IMR-90 (cell line): Measurements from ENCODE around the gene ZNF575. TPM values are rescaled to one million over a fixed set of nuclear protein-coding genes. Genes with fewer than 3 reads are reported as not detected.

ENCODE experiments used
- ATAC-seq: fragments of 200-7000 bp; cut with Tn5 transposase; 2 replicates; pipeline ENCODE4 v1.9.1; 2020; ENCODE audit warnings: low read depth, mild to moderate bottlenecking, moderate library complexity
- BruUV-seq: library from RNA; stranded (reverse); fragments of 400-500 nt; replicated peaks from 2 replicates; lab custom pipeline; 2021; lab: Mats Ljungman, UMichigan
- CTCF ChIA-PET: fragments of 300-600 bp; formaldehyde crosslinking; extraction: SDS; loops from one replicate; lab custom pipeline; 2021; ENCODE audit warnings: antibody characterized with exemption; lab: Yijun Ruan, JAX
- POLR2A ChIA-PET: fragments of 300-600 bp; sonication (Branson Sonifier 250); formaldehyde crosslinking; loops from one replicate; lab custom pipeline; 2022; ENCODE audit warnings: antibody characterized with exemption; ENCODE audit not compliant: unreplicated experiment; lab: Charles Lee
- DNase-seq: peaks from one replicate; pipeline ENCODE4 v3.0.0; 2013
- H2AFZ ChIP-seq: replicated peaks from 2 replicates; pipeline ENCODE3; 2013; ENCODE audit warnings: low read length, mild to moderate bottlenecking; ENCODE audit not compliant: poor library complexity
- H2AK5ac ChIP-seq: 2 replicates; pipeline ENCODE4 v1.6.1; 2013; ENCODE audit warnings: low read depth, low read length, inconsistent platforms
- H2AK9ac ChIP-seq: replicated peaks from 2 replicates; pipeline ENCODE3; 2013; ENCODE audit warnings: mild to moderate bottlenecking, low read depth, low read length, moderate library complexity; ENCODE audit not compliant: poor library complexity
- H2BK120ac ChIP-seq: 2 replicates; pipeline ENCODE4 v1.6.1; 2013; ENCODE audit warnings: low read depth, low read length, inconsistent platforms
- H2BK15ac ChIP-seq: 3 replicates; pipeline ENCODE4 v1.6.1; 2013; ENCODE audit warnings: low read depth, low read length, inconsistent platforms
- H2BK20ac ChIP-seq: 2 replicates; pipeline ENCODE4 v1.6.1; 2013; ENCODE audit warnings: low read depth, mild to moderate bottlenecking, inconsistent platforms, low read length, moderate library complexity
- H2BK5ac ChIP-seq: 2 replicates; pipeline ENCODE4 v1.6.1; 2013; ENCODE audit warnings: mild to moderate bottlenecking, low read depth, low read length, inconsistent platforms; ENCODE audit not compliant: poor library complexity, severe bottlenecking
- H3K14ac ChIP-seq: replicated peaks from 2 replicates; pipeline ENCODE4 v1.6.1; 2013; ENCODE audit warnings: low read depth, low read length, inconsistent platforms
- H3K18ac ChIP-seq: 2 replicates; pipeline ENCODE4 v1.6.1; 2013; ENCODE audit warnings: low read depth, low read length, control low read depth
- H3K23ac ChIP-seq: 2 replicates; pipeline ENCODE4 v1.6.1; 2013; ENCODE audit warnings: low read depth, low read length, inconsistent platforms
- H3K27ac ChIP-seq: 2 replicates; pipeline ENCODE4 v1.5.1; 2013; ENCODE audit warnings: mild to moderate bottlenecking, control low read depth, low read length; ENCODE audit not compliant: insufficient read depth
- H3K27me3 ChIP-seq: 2 replicates; pipeline ENCODE4 v1.6.1; 2013; ENCODE audit warnings: low read length; ENCODE audit not compliant: control insufficient read depth, insufficient read depth
- H3K36me3 ChIP-seq: 2 replicates; pipeline ENCODE4 v1.6.1; 2013; ENCODE audit warnings: low read length, mixed read lengths; ENCODE audit not compliant: control insufficient read depth, insufficient read depth
- H3K4ac ChIP-seq: 2 replicates; pipeline ENCODE4 v1.6.1; 2013; ENCODE audit warnings: low read depth, low read length, inconsistent platforms
- H3K4me1 ChIP-seq: 2 replicates; pipeline ENCODE4 v1.6.1; 2013; ENCODE audit warnings: low read length, mixed read lengths; ENCODE audit not compliant: control insufficient read depth, insufficient read depth
- H3K4me2 ChIP-seq: 2 replicates; pipeline ENCODE4 v1.6.1; 2013; ENCODE audit warnings: low read depth, mild to moderate bottlenecking, control low read depth, low read length, moderate library complexity
- H3K4me3 ChIP-seq: 2 replicates; pipeline ENCODE4 v1.5.1; 2013; ENCODE audit warnings: low read depth, mild to moderate bottlenecking, control low read depth, low read length, moderate library complexity; ENCODE audit not compliant: insufficient read depth
- H3K56ac ChIP-seq: 2 replicates; pipeline ENCODE4 v1.6.1; 2013; ENCODE audit warnings: low read length, inconsistent platforms; ENCODE audit not compliant: insufficient read depth; ENCODE audit errors: extremely low read depth
- H3K79me1 ChIP-seq, 2 experiments: 2 replicates each; pipeline ENCODE4 v1.6.1; 2013; ENCODE audit warnings: low read length in 2 of 2, inconsistent platforms in 1 of 2, low read depth in 1 of 2
- H3K9ac ChIP-seq: 2 replicates; pipeline ENCODE4 v1.6.1; 2013; ENCODE audit warnings: low read depth, low read length, control low read depth
- H3K9me1 ChIP-seq: 2 replicates; pipeline ENCODE4 v1.6.1; 2013; ENCODE audit warnings: low read length, inconsistent platforms; ENCODE audit not compliant: insufficient read depth
- H3K9me3 ChIP-seq: 2 replicates; pipeline ENCODE4 v1.6.1; 2013; ENCODE audit warnings: low read length; ENCODE audit not compliant: control insufficient read depth, insufficient read depth
- H4K20me1 ChIP-seq: 2 replicates; pipeline ENCODE4 v1.6.1; 2013; ENCODE audit warnings: low read length, inconsistent platforms; ENCODE audit not compliant: insufficient read depth
- H4K5ac ChIP-seq: 2 replicates; pipeline ENCODE4 v1.6.1; 2013; ENCODE audit warnings: mild to moderate bottlenecking, low read depth, low read length, control low read depth
- H4K8ac ChIP-seq, 2 experiments: 2 replicates each; pipeline ENCODE4 v1.6.1; 2013; ENCODE audit warnings: low read depth in 2 of 2, low read length in 2 of 2, control low read depth in 1 of 2, inconsistent platforms in 1 of 2
- H4K91ac ChIP-seq: 2 replicates; pipeline ENCODE4 v1.6.1; 2013; ENCODE audit warnings: low read depth, low read length, inconsistent platforms; ENCODE audit not compliant: insufficient read depth
- BHLHE40 ChIP-seq: fragments of 150-350 bp; IDR thresholded peaks from 2 replicates; pipeline ENCODE4 v1.6.1; 2016; ENCODE audit warnings: mild to moderate bottlenecking, low read depth, low read length
- CEBPB ChIP-seq: IDR thresholded peaks from 2 replicates; pipeline ENCODE4 v1.6.1; 2012; ENCODE audit warnings: low read depth, low read length, improper control_type of control experiment
- FOS ChIP-seq: fragments of 150-350 bp; IDR thresholded peaks from 2 replicates; pipeline ENCODE4 v1.6.1; 2016; ENCODE audit warnings: low read depth, low read length
- MAFK ChIP-seq: IDR thresholded peaks from 2 replicates; pipeline ENCODE4 v1.6.1; 2012; ENCODE audit warnings: low read depth, low read length, improper control_type of control experiment
- MAZ ChIP-seq: IDR thresholded peaks from 2 replicates; pipeline ENCODE4 v1.6.1; 2012; ENCODE audit warnings: low read depth, mild to moderate bottlenecking, low read length, improper control_type of control experiment, moderate library complexity, borderline replicate concordance
- MXI1 ChIP-seq: IDR thresholded peaks from 2 replicates; pipeline ENCODE4 v1.6.1; 2012; ENCODE audit warnings: low read depth, mild to moderate bottlenecking, low read length, moderate library complexity, borderline replicate concordance
- POLR2A ChIP-seq: IDR thresholded peaks from 2 replicates; pipeline ENCODE4 v1.6.1; 2012; ENCODE audit warnings: mild to moderate bottlenecking, low read depth, low read length
- RAD21 ChIP-seq: IDR thresholded peaks from 2 replicates; pipeline ENCODE4 v1.6.1; 2012; ENCODE audit warnings: low read length, improper control_type of control experiment
- RCOR1 ChIP-seq: IDR thresholded peaks from 2 replicates; pipeline ENCODE4 v1.6.1; 2012; ENCODE audit warnings: mild to moderate bottlenecking, low read length, improper control_type of control experiment; ENCODE audit not compliant: insufficient replicate concordance
- RFX5 ChIP-seq: IDR thresholded peaks from 2 replicates; pipeline ENCODE4 v1.8.0; 2012; ENCODE audit warnings: low read depth, mild to moderate bottlenecking, low read length, moderate library complexity
- SMC3 ChIP-seq: fragments of 150-350 bp; IDR thresholded peaks from 2 replicates; pipeline ENCODE4 v1.6.1; 2016; ENCODE audit warnings: low read depth, mild to moderate bottlenecking, antibody characterized with exemption, low read length, moderate library complexity
- WGBS, 2 experiments: methylation state at CpG; one replicate each; pipeline versions ENCODE4 v1.1.5 to v1.1.7; 2013; ENCODE audit warnings: missing lambda C conversion rate in 2 of 2; ENCODE audit not compliant: insufficient read length in 1 of 2; ENCODE audit errors: extremely low coverage in 2 of 2; 5-methylcytosine and 5-hydroxymethylcytosine counted together
- dilution Hi-C: fragments of 300-500 bp; cut with HindIII; formaldehyde crosslinking; loops from one replicate; pipeline ENCODE4 v1.14.3; 2018; ENCODE audit warnings: low sequenced_read_pairs; ENCODE audit not compliant: unreplicated experiment
- in situ Hi-C: fragments of 300-500 bp; cut with MboI; formaldehyde crosslinking; loops from 3 replicates; pipeline ENCODE4 v1.14.3; 2019; ENCODE audit warnings: low sequenced_read_pairs, inconsistent platforms, mixed read lengths
- intact Hi-C: fragments of 100-400 bp; cut with micrococcal nuclease; formaldehyde crosslinking; loops from 2 replicates; pipeline ENCODE4 v1.10.0; 2022
- polyA plus RNA-seq, 3 experiments: library from polyadenylated mRNA; depleted of rRNA; stranded (reverse); fragments of >200 nt; gene quantifications; 2 replicates each; pipeline ENCODE4 v1.2.3, GENCODE V29; 2012; ENCODE audit warnings: low replicate concordance in 1 of 3
- total RNA-seq: library from RNA; depleted of rRNA; stranded (reverse); fragments of >200 nt; gene quantifications from 2 replicates; pipeline ENCODE4 v1.2.3, GENCODE V29; 2012
- TF ChIP-seq, protein P1 (sequence below): conservative IDR thresholded peaks from 2 replicates; pipeline ENCODE4 v1.5.1; 2012; ENCODE audit warnings: mild to moderate bottlenecking, low read depth, low read length, improper control_type of control experiment
- TF ChIP-seq, protein P2 (sequence below): fragments of 150-350 bp; IDR thresholded peaks from 2 replicates; pipeline ENCODE4 v1.6.1; 2017; ENCODE audit warnings: mild to moderate bottlenecking, antibody characterized with exemption, low read length, low read depth
- TF ChIP-seq, protein P3 (sequence below): fragments of 150-350 bp; IDR thresholded peaks from 2 replicates; pipeline ENCODE4 v1.6.1; 2016; ENCODE audit warnings: low read depth, mild to moderate bottlenecking, low read length, moderate library complexity, borderline replicate concordance

ZNF575 gene
- total and polyA plus RNA-seq, 2 of the 4 experiments (the other 2 are of a cell fraction): 0.77 TPM; not detected in 1

DNA sequence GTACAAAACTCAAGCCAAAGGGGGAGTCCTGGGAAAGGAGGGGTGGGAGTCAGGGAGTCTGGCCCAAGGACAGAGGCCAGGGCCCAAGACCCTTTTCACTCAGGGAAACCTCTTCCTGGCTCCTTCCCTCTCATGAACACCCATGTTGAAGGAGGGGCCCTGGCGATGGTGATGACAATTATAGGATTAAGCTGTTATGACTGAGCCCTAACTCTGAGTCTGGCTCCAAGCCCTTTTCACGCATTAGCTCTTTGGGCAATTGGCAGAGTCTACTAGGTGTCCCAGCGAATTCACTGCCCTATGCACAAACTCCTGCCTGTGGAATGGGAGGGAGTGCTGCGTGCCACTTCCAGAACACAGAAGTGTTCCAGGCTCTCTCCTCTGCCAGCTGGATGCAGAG, 20.7 kb downstream of the ZNF575 start:
- no peak overlapping the region for H3K14ac ChIP-seq
- no peak overlapping the region for H3K56ac ChIP-seq
- H3K27me3 ChIP-seq: no peaks in the 10 kb centered on the region
- H3K9me1 ChIP-seq: no peaks in the 10 kb centered on the region
- H3K4me1 ChIP-seq: peaks cover 2% of the 10 kb centered on the region; the same call in 1 of the 2 replicates
- no peak overlapping the region for H2AFZ ChIP-seq
- in situ Hi-C loops: loop anchor here (5.0 kb wide), 1 partner anchor 99 kb away; no protein-coding TSS in a partner anchor
- no TSS peak for BruUV-seq
- no peak overlapping the region for H2BK120ac ChIP-seq
- no peak overlapping the region for H2AK9ac ChIP-seq
- H3K9ac ChIP-seq: no peak overlapping the region
- H4K91ac ChIP-seq: no peak overlapping the region
- no peak overlapping the region for H2BK5ac ChIP-seq
- H4K5ac ChIP-seq: no peak overlapping the region
- ATAC-seq (no peak), DNase-seq (no peak)
- intact Hi-C loops: no loop called here
- no peak for TF ChIP-seq MAFK
- no peak for TF ChIP-seq RFX5
- TF ChIP-seq MXI1: no peak
- TF ChIP-seq, protein P1, sequence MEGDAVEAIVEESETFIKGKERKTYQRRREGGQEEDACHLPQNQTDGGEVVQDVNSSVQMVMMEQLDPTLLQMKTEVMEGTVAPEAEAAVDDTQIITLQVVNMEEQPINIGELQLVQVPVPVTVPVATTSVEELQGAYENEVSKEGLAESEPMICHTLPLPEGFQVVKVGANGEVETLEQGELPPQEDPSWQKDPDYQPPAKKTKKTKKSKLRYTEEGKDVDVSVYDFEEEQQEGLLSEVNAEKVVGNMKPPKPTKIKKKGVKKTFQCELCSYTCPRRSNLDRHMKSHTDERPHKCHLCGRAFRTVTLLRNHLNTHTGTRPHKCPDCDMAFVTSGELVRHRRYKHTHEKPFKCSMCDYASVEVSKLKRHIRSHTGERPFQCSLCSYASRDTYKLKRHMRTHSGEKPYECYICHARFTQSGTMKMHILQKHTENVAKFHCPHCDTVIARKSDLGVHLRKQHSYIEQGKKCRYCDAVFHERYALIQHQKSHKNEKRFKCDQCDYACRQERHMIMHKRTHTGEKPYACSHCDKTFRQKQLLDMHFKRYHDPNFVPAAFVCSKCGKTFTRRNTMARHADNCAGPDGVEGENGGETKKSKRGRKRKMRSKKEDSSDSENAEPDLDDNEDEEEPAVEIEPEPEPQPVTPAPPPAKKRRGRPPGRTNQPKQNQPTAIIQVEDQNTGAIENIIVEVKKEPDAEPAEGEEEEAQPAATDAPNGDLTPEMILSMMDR: no peak
- no peak for TF ChIP-seq POLR2A
- TF ChIP-seq MAZ: no peak
- TF ChIP-seq, protein P2, sequence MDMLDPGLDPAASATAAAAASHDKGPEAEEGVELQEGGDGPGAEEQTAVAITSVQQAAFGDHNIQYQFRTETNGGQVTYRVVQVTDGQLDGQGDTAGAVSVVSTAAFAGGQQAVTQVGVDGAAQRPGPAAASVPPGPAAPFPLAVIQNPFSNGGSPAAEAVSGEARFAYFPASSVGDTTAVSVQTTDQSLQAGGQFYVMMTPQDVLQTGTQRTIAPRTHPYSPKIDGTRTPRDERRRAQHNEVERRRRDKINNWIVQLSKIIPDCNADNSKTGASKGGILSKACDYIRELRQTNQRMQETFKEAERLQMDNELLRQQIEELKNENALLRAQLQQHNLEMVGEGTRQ: no peak
- TF ChIP-seq SMC3: no peak
- TF ChIP-seq CEBPB: no peak
- TF ChIP-seq FOS: no peak
- no peak for TF ChIP-seq BHLHE40
- TF ChIP-seq RAD21: no peak
- TF ChIP-seq RCOR1: no peak
- TF ChIP-seq, protein P3, sequence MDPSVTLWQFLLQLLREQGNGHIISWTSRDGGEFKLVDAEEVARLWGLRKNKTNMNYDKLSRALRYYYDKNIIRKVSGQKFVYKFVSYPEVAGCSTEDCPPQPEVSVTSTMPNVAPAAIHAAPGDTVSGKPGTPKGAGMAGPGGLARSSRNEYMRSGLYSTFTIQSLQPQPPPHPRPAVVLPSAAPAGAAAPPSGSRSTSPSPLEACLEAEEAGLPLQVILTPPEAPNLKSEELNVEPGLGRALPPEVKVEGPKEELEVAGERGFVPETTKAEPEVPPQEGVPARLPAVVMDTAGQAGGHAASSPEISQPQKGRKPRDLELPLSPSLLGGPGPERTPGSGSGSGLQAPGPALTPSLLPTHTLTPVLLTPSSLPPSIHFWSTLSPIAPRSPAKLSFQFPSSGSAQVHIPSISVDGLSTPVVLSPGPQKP: no peak
- H4K8ac ChIP-seq: no peak overlapping the region
- no peak overlapping the region for H2AK5ac ChIP-seq
- peaks cover 7 to 9% of the 10 kb centered on the region in 2 experiments; a peak in 3 of 4 replicates for H3K79me1 ChIP-seq
- H2BK20ac ChIP-seq: no peak overlapping the region
- H3K18ac ChIP-seq: no peak overlapping the region
- CTCF ChIA-PET: interaction anchor here (2.8 kb wide), 1 partner anchor 18 kb away, joined by 15 read pairs; no protein-coding TSS in a partner anchor
- no peak overlapping the region for H3K23ac ChIP-seq
- 80% methylated on average over 1 of the region's 4 CpGs; no CpG with 5 or more reads in 1 of the 2 experiments for WGBS, 2 experiments
- H3K4me2 ChIP-seq: no peak overlapping the region
- no peak overlapping the region for H3K27ac ChIP-seq
- no peak overlapping the region for H3K4ac ChIP-seq
- peaks cover 31% of the 10 kb centered on the region for H3K36me3 ChIP-seq
- H3K4me3 ChIP-seq: no peak overlapping the region
- H4K20me1 ChIP-seq: no peaks in the 10 kb centered on the region
- H3K9me3 ChIP-seq: no peaks in the 10 kb centered on the region
- no peak overlapping the region for H2BK15ac ChIP-seq
- POLR2A ChIA-PET: no interaction called here
- dilution Hi-C loops: no loop called here
